A673 (cell line): ENCODE data around the gene FNTB. TPM values are rescaled to one million over a fixed set of nuclear protein-coding genes. Genes with fewer than 3 reads are reported as not detected.

Experiments used
- BruUV-seq: library from RNA; stranded (reverse); fragments of 400-500 nt; replicated peaks from 2 replicates; lab custom pipeline; 2021; lab: Mats Ljungman, UMichigan
- CTCF ChIA-PET: fragments of 300-600 bp; sonication (Branson Sonifier 250); formaldehyde crosslinking; loops from one replicate; lab custom pipeline; 2022; ENCODE audit warnings: antibody characterized with exemption; lab: Charles Lee
- POLR2A ChIA-PET: fragments of 300-600 bp; sonication (Branson Sonifier 250); formaldehyde crosslinking; loops from one replicate; lab custom pipeline; 2022; ENCODE audit warnings: antibody characterized with exemption; ENCODE audit not compliant: low non-redundant PET; lab: Charles Lee
- DNase-seq: peaks from one replicate; pipeline ENCODE4 v3.0.0-alpha.2; 2015; ENCODE audit warnings: low spot score
- H3K27ac ChIP-seq: fragments of 200-600 bp; sonication (generic); 2 replicates; pipeline ENCODE4 v1.5.1; 2016; ENCODE audit warnings: mixed run types, low read depth, mild to moderate bottlenecking, mixed read lengths, antibody characterized with exemption, low read length; ENCODE audit not compliant: poor library complexity, severe bottlenecking
- H3K27me3 ChIP-seq: fragments of 200-600 bp; sonication (generic); replicated peaks from 2 replicates; pipeline ENCODE4 v1.6.1; 2017; ENCODE audit warnings: mixed run types, low read depth, mild to moderate bottlenecking, mixed read lengths, antibody characterized with exemption, low read length; ENCODE audit not compliant: insufficient read depth, poor library complexity
- H3K36me3 ChIP-seq: fragments of 200-600 bp; sonication (generic); 2 replicates; pipeline ENCODE4 v1.6.1; 2016; ENCODE audit warnings: mixed run types, mild to moderate bottlenecking, mixed read lengths, antibody characterized with exemption, low read length; ENCODE audit not compliant: insufficient read depth, poor library complexity, severe bottlenecking
- H3K4me1 ChIP-seq: fragments of 200-600 bp; sonication (generic); 2 replicates; pipeline ENCODE4 v1.6.1; 2017; ENCODE audit warnings: mixed run types, mild to moderate bottlenecking, mixed read lengths, antibody characterized with exemption, low read length; ENCODE audit not compliant: insufficient read depth, poor library complexity, severe bottlenecking
- H3K4me3 ChIP-seq: fragments of 200-600 bp; sonication (generic); 2 replicates; pipeline ENCODE4 v1.5.1; 2016; ENCODE audit warnings: low read depth, mixed run types, mild to moderate bottlenecking, mixed read lengths, low read length; ENCODE audit not compliant: poor library complexity, severe bottlenecking
- H3K9me3 ChIP-seq: fragments of 200-600 bp; sonication (generic); 2 replicates; pipeline ENCODE4 v1.6.1; 2016; ENCODE audit warnings: mixed run types, low read depth, mild to moderate bottlenecking, mixed read lengths, antibody characterized with exemption, low read length; ENCODE audit not compliant: poor library complexity, severe bottlenecking
- EZH2 ChIP-seq: fragments of 200-600 bp; sonication (generic); IDR thresholded peaks from 2 replicates; pipeline ENCODE4 v1.6.1; 2017; ENCODE audit warnings: borderline replicate concordance, low read depth, mild to moderate bottlenecking, mixed read lengths, antibody characterized with exemption, low read length; ENCODE audit not compliant: poor library complexity, severe bottlenecking
- intact Hi-C: fragments of 100-400 bp; cut with micrococcal nuclease; formaldehyde crosslinking; loops from one replicate; pipeline ENCODE4 v1.10.0; 2022; ENCODE audit not compliant: unreplicated experiment
- total RNA-seq: library from RNA; stranded (reverse); gene quantifications from 2 replicates; pipeline ENCODE4 v1.2.3, GENCODE V29; 2021
- TF ChIP-seq, protein P1 (sequence below): fragments of 300-800, 200-600 bp; sonication (generic); conservative IDR thresholded peaks from 2 replicates; pipeline ENCODE4 v1.5.1; 2017; ENCODE audit warnings: low read depth, mild to moderate bottlenecking, antibody characterized with exemption, low read length, moderate library complexity, mixed read lengths

Gene FNTB
- total RNA-seq, 1 experiment from 2014 or later, result 24.0 TPM

DNA sequence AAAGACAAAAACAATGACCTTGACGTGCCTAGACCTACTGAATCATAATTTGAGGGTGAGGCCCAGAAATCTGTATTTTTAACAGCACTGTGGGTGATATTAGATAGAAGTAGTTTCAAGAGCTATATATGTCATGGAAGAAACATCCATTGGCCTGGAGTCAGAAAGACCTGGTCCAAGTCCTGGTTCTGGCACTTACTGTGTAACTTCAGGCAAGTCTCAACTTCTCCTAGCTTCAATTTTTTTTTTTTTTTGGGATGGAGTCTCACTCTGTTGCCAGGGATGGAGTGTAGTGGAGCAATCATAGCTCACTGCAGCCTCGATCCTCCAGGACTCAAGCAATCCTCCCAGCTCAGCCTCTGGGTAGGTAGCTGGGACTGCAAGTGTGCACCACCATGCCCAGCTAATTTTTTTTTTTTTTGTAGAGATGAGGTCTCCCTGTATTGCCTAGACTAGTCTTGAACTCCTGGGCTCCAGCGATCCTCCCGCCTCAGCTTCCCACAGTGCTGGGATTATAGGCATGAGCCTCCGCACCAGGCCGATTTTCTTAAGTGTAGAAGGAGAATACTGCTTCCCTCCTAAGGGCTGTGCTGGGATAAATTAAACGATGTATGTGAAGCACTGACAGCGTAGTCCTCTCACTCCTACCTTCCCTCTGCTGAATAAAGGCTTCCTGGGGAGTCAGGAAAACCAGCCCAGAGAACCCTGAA lies 29.8 kb upstream of the FNTB start:
- CTCF ChIA-PET, result interaction anchor here (0.7 kb wide), 1 partner anchor 13 kb away, joined by 6 read pairs; no protein-coding TSS in a partner anchor
- POLR2A ChIA-PET, result interaction anchor here (0.6 kb wide), 1 partner anchor 69 kb away, joined by 4 read pairs; no protein-coding TSS in a partner anchor
- TF ChIP-seq, protein P1, sequence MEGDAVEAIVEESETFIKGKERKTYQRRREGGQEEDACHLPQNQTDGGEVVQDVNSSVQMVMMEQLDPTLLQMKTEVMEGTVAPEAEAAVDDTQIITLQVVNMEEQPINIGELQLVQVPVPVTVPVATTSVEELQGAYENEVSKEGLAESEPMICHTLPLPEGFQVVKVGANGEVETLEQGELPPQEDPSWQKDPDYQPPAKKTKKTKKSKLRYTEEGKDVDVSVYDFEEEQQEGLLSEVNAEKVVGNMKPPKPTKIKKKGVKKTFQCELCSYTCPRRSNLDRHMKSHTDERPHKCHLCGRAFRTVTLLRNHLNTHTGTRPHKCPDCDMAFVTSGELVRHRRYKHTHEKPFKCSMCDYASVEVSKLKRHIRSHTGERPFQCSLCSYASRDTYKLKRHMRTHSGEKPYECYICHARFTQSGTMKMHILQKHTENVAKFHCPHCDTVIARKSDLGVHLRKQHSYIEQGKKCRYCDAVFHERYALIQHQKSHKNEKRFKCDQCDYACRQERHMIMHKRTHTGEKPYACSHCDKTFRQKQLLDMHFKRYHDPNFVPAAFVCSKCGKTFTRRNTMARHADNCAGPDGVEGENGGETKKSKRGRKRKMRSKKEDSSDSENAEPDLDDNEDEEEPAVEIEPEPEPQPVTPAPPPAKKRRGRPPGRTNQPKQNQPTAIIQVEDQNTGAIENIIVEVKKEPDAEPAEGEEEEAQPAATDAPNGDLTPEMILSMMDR, result no peak
- no peak for TF ChIP-seq EZH2

DNA sequence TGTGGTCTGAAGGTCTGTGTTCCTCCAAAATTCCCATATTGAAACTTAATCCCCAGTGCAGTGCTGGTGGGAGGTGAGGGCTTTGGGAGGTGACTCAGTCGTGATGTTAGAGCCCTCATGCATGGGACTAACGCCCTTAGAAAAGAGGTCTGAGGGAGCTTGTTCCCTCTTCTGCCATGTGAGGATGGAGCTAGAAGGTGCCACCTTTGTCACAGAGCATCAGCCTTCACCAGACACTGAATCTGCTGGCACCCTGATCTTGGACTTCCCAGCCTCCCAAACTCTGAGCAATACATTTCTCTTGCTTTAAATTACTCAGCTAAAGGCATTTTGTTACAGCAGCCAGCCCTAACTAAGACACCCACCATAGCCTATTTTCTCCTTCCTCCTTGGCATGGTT lies 28.5 kb upstream of the FNTB start:
- H3K9me3 ChIP-seq, result no peaks in the 10 kb centered on the region
- no peaks in the 10 kb centered on the region for H3K36me3 ChIP-seq
- no peak overlapping the region for H3K4me3 ChIP-seq
- TF ChIP-seq EZH2, result no peak
- TF ChIP-seq, protein P1, result no peak
- ChIA-PET POLR2A (no interaction called here), CTCF (no interaction called here)
- H3K4me1 ChIP-seq, result no peaks in the 10 kb centered on the region
- no TSS peak for BruUV-seq
- no peaks in the 10 kb centered on the region for H3K27me3 ChIP-seq
- H3K27ac ChIP-seq, result no peak overlapping the region
- DNase-seq, result no peak
- intact Hi-C loops, result no loop called here

More for the DNA sequence above, 29.8 kb upstream of the FNTB start:
- intact Hi-C loops, result no loop called here
- no TSS peak for BruUV-seq
- H3K9me3 ChIP-seq, result no peaks in the 10 kb centered on the region
- no peak overlapping the region for H3K27ac ChIP-seq
- no peak for DNase-seq
- H3K4me3 ChIP-seq, result no peak overlapping the region
- no peaks in the 10 kb centered on the region for H3K27me3 ChIP-seq
- H3K36me3 ChIP-seq, result no peaks in the 10 kb centered on the region
- no peaks in the 10 kb centered on the region for H3K4me1 ChIP-seq

DNA sequence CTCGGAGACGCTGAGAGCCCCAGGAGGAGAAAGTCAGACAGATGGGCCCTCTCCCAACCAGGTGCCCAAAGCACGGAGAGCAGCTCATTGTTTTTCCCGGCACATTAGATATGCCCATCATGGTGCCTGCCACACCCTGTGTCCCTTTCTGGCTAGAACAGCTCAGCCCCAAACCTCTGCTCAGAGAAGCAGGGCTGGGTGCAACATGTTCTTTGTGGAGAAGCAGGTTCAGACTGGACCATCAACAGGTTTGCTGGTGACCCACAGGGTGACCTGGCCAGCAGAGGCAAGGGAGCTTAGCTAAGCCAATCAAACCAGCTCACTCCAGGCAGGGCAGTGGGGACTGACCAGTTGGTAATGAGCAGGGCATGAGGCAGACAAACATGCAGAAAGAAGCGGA lies 28.0 kb upstream of the FNTB start:
- CTCF ChIA-PET, result no interaction called here
- TF ChIP-seq, protein P1, result no peak
- TF ChIP-seq EZH2, result no peak
- Histone ChIP-seq H3K27ac (no peak overlapping the region), H3K27me3 (no peaks in the 10 kb centered on the region), H3K9me3 (no peaks in the 10 kb centered on the region), H3K36me3 (no peaks in the 10 kb centered on the region), H3K4me3 (no peak overlapping the region), H3K4me1 (no peaks in the 10 kb centered on the region)
- DNase-seq, result no peak
- POLR2A ChIA-PET, result no interaction called here
- intact Hi-C loops, result no loop called here
- BruUV-seq, result no TSS peak
